T47D (cell line): ENCODE data around the gene AFF4.
"Not testable (repeated sequence)": the region's sequence is repeated elsewhere in the genome, so short reads cannot be mapped to it uniquely, and the experiment has no call there.

Source experiments
- DNase-seq, 2 experiments: peaks; one replicate each; pipeline versions ENCODE4 v3.0.0 to v3.0.0-alpha.2; 2011 to 2012; ENCODE audit warnings: low read depth in 1 of 2, low spot score in 1 of 2
- JUND ChIP-seq: IDR thresholded peaks from 2 replicates; pipeline ENCODE4 v1.6.1; 2012; ENCODE audit warnings: low read depth
- in situ Hi-C: cut with HindIII; loops from 2 replicates; pipeline ENCODE4 v1.10.0; 2016; ENCODE audit warnings: low sequenced_read_pairs, low pct_unique_long_range_greater_than_20kb

The AFF4 gene, protein sequence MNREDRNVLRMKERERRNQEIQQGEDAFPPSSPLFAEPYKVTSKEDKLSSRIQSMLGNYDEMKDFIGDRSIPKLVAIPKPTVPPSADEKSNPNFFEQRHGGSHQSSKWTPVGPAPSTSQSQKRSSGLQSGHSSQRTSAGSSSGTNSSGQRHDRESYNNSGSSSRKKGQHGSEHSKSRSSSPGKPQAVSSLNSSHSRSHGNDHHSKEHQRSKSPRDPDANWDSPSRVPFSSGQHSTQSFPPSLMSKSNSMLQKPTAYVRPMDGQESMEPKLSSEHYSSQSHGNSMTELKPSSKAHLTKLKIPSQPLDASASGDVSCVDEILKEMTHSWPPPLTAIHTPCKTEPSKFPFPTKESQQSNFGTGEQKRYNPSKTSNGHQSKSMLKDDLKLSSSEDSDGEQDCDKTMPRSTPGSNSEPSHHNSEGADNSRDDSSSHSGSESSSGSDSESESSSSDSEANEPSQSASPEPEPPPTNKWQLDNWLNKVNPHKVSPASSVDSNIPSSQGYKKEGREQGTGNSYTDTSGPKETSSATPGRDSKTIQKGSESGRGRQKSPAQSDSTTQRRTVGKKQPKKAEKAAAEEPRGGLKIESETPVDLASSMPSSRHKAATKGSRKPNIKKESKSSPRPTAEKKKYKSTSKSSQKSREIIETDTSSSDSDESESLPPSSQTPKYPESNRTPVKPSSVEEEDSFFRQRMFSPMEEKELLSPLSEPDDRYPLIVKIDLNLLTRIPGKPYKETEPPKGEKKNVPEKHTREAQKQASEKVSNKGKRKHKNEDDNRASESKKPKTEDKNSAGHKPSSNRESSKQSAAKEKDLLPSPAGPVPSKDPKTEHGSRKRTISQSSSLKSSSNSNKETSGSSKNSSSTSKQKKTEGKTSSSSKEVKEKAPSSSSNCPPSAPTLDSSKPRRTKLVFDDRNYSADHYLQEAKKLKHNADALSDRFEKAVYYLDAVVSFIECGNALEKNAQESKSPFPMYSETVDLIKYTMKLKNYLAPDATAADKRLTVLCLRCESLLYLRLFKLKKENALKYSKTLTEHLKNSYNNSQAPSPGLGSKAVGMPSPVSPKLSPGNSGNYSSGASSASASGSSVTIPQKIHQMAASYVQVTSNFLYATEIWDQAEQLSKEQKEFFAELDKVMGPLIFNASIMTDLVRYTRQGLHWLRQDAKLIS

DNA sequence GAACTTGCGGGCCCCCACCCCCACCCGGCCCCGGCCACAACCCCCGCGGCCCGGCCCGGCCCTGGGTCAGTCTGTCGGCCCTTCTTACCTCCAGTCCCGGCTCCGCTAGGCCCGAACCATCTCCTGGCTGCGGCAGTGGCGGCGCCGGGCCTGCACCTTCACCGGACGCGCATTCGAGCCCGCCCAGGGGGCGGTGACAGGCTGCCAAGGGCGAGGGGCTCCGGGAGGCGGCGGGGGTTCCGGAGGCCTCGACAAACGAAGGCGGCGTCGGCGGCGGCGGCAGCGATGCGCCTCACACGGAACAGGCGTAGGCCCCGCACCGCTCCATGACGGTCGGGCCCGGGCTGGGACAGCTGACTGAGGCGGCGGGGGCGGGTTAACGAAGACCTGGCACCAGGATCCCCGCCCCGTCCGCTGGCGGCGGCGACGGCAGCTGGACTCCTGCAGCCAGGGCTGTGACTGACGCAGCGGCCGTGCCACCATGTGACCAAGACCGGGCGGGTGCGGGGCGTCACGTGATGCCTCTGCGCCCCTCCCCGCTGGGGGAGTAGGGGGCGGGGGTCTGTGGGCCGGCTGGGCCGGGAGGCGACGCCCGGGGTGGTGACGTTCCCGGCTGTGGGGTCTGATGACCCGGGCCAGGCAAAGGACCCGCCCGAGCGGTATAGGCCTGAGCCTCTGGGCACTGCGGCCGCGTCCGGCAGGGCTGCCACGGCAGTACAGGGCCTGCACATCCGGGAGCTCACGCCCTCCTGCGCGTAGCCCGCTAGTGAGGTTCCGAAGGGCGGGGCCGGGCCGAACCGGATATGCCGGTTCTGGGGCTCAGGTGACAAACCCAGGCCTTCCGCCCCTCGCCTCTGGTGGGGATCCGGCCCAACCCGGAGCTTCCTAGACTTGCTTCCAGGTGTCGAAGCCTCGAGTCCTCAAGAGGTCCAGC lies at the start of gene AFF4:
Gene AFF4 (minus strand): TSS at position 464 of the 934 bp plus-strand sequence. CDS start 26,445 bp downstream, outside the sequence.
- no peak for TF ChIP-seq JUND
- peak; percentile 85 to 98 for DNase-seq
- in situ Hi-C loops, result no loop called here

GRCh38 chr5:133008455-133008854 lies 45.0 kb upstream of the AFF4 start:
- DNase-seq, in situ Hi-C loops: not testable (repeated sequence)

GRCh38 chr5:133006653-133007052 lies 43.2 kb upstream of the AFF4 start:
- DNase-seq, result no peak
- in situ Hi-C loops, result no loop called here
- no peak for TF ChIP-seq JUND

GRCh38 chr5:132999246-132999645 lies 35.8 kb upstream of the AFF4 start:
- TF ChIP-seq JUND, result no peak
- no peak for DNase-seq
- in situ Hi-C loops, result no loop called here

DNA sequence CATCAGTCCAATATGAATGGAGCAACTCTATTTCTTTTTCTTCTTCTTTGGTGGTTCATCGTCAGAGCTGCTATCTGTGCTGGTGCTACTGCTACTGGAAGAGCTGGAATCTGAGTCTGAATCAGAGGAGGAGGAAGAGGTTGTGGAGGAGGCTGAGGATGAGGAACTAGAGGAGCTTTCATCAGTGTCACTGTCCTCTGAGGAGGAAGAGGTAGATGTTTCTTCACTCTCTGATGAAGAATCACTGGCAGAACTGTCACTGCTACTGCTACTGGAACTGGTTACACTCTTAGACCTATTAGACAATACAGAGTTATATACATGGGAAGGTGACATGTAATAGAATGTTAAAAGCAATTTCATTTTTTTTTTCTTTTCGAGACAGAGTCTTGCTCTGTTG lies 35.1 kb upstream of the AFF4 start:
- no peak for DNase-seq
- in situ Hi-C loops, result no loop called here
- no peak for TF ChIP-seq JUND

- DNase-seq, result no peak
- in situ Hi-C loops, result no loop called here
- TF ChIP-seq JUND, result no peak
Measured at GRCh38 chr5:132996307-132996706, 32.9 kb upstream of the AFF4 start.

DNA sequence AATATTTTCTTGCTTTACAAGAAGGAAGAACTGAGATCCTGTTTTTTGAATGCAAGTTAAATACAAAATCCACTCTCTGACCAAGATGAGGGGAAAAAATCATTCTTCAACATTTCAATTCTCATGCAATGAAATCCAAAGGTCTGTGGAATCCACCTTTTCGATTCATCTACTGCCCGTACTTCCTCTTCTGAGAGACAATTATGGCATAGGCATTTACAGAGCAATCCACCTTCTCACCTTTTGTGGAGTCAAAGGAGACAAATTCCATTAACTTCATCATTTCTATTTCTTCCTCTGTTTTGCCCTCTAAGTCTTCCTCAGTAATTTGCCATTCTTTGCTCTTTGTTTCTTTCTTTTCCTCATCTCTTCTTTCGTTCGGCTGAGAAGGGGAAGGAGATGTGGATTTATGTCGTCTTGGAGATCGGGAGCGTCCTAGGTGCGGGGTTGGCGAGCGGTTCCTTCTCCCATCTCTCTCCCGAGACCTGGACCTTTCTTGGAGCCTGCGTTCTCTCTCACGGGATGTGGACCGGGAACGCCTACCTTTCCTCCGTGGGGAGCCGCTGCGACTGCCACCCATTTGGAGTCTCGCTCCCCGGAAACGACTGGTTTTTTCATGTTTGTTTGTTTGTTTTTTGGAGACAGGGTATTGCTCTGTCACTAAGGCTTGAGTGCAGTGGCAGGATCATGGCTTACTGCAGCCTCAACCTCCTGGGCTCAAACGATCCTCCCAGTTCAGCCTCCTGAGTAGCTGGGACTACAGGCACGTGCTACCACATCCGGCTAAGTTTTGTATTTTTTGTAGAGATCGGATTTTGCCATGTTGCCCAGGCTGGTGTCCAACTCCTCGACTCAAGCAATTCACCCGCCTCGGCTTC lies 24.3 kb upstream of the AFF4 start:
- DNase-seq, result no peak
- TF ChIP-seq JUND, result no peak
- in situ Hi-C loops, result no loop called here

GRCh38 chr5:132982971-132983370 lies 19.5 kb upstream of the AFF4 start:
- in situ Hi-C loops, DNase-seq: not testable (repeated sequence)

DNA sequence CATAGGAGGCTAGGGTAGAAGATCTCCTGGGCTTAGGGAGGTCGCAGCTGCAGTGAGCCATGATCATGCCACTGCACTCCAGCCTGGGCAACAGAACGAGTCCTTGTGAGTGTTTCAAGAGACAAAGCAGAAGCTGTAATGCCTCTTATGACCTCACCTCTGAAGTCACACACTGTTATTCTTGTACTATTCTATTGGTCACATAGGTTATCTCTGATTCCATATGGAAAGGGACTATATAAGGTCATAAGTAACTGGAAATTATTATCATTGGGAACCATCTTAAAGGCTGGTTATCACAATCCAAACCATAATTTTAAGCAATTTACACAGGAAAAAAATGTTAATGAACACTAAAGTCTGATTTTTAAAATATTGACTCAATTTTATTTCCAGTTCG lies 17.9 kb upstream of the AFF4 start:
- no peak for TF ChIP-seq JUND
- in situ Hi-C loops, result no loop called here
- DNase-seq, result no peak

DNA sequence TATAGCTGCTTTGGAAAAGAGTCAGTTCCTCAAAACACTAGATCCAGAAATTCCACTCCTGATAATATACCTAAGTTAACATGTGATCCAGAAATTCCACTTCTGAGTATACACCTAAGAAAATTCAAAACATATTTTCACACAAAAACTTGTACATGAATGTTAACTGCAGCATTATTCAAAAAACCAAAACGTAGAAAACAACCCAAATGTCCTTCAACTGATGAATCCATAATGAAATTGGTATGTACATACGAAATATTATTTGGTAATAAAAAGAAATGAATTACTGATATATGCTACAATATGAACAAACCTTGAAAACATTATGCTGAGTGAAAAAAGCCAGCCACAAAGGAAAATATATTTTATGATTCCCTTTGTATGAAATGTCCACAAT lies 16.5 kb upstream of the AFF4 start:
- TF ChIP-seq JUND, result no peak
- DNase-seq, result no peak
- in situ Hi-C loops, result no loop called here

DNA sequence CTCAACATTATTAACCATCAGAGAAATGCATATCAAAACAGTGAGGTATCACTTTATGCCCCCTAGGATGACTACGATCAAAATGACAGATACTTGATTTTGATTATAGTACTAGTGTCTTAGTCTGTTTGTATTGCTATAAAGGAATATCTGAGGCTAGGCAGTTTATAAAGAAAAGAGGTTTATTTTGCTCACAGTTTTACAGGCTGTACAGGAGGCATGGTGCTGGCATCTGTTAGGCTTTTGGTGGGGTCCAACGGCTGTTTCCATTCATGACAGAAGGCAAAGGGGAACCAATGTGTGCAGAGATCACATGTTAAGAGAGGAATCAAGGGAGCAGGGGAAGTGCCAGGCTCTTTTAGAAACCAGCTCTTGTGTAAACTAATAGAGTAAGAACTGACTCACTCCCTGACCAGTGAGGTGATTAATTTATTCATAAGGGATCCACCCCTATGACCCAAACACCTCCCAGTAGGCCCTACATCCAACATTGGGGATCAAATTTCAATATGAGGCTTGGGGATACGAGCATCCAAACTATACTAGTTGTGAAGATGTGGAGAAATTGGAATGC lies 16.0 kb upstream of the AFF4 start:
- in situ Hi-C loops, result no loop called here
- DNase-seq, result peak in 1 of 2 experiments; percentile 69
- TF ChIP-seq JUND, result no peak
